ENCODE measurements around the gene ADCY5. TPM values are rescaled to one million over a fixed set of nuclear protein-coding genes. Genes with fewer than 3 reads are reported as not detected.

The ADCY5 gene
- total RNA-seq, 1 experiment from 2014 or later: 0.49 TPM

- Histone ChIP-seq H4K20me1 (ENCODE audit: insufficient read depth) (no peaks in the 10 kb centered on the region), H3K9ac (ENCODE audit: low read length) (no peak overlapping the region), H3K9me2 (ENCODE audit: insufficient read depth) (no peaks in the 10 kb centered on the region), H3K4me3 (replicated peaks in 1 of 2; ENCODE audit: low read depth in 1 of 2, low read length in 2 of 2) (no peak overlapping the region), H3K4me2 (ENCODE audit: low read length) (no peak overlapping the region), H3K27ac (ENCODE audit: low read depth, low read length) (no peak overlapping the region), H3K9me3 (ENCODE audit: control insufficient read depth in 1 of 2, insufficient read depth in 1 of 2, low read depth in 1 of 2, low read length in 2 of 2) (no peaks in the 10 kb centered on the region), H3K36me3 (ENCODE audit: control insufficient read depth in 1 of 2, insufficient read depth in 2 of 2, low read length in 2 of 2) (no peaks in the 10 kb centered on the region), H3K79me2 (ENCODE audit: insufficient read depth, low read length) (no peaks in the 10 kb centered on the region), H2AFZ (ENCODE audit: low read depth, low read length, poor library complexity, severe bottlenecking) (no peak overlapping the region), H3K27me3 (ENCODE audit: insufficient read depth, low read length) (peaks cover under 1% of the 10 kb centered on the region; the same call in 1 of the 2 replicates), H3K4me1 (ENCODE audit: control insufficient read depth in 1 of 2, insufficient read depth in 2 of 2, low read length in 2 of 2) (no peaks in the 10 kb centered on the region)
- no peak for DNase-seq (ENCODE audit: low read depth, low spot score)
- CTCF ChIA-PET: no interaction called here
- intact Hi-C loops (cut with micrococcal nuclease): no loop called here
- no TSS peak for BruUV-seq (replicated peaks)
- no peak for ATAC-seq
- POLR2A ChIA-PET: no interaction called here
- TF ChIP-seq ZNF274 (IDR thresholded peaks at IDR 0.05; ENCODE audit: low read depth, low read length) (no peak), ZFX (IDR thresholded peaks at IDR 0.05) (no peak), POLR2A (IDR thresholded peaks at IDR 0.05; ENCODE audit: borderline replicate concordance, extremely low read depth, insufficient read depth, insufficient read length) (no peak), ZBTB33 (IDR thresholded peaks at IDR 0.05; ENCODE audit: extremely low read depth, insufficient replicate concordance, low read length) (no peak), EZH2phosphoT487 (IDR thresholded peaks at IDR 0.05; ENCODE audit: borderline replicate concordance) (no peak), CEBPB (IDR thresholded peaks at IDR 0.05; ENCODE audit: low read depth) (no peak), ELF1 (IDR thresholded peaks at IDR 0.05; ENCODE audit: borderline replicate concordance, low read depth) (no peak), EGR1 (IDR thresholded peaks at IDR 0.05; ENCODE audit: low read depth) (no peak), POLR2AphosphoS5 (IDR thresholded peaks at IDR 0.05; ENCODE audit: low read depth, low read length) (no peak), CBX3 (IDR thresholded peaks at IDR 0.05; ENCODE audit: low read depth) (no peak), TCF7L2 (IDR thresholded peaks at IDR 0.05; ENCODE audit: borderline replicate concordance, extremely low read depth, insufficient read depth, insufficient read length) (no peak), EZH2 (IDR thresholded peaks at IDR 0.05) (no peak), REST (IDR thresholded peaks at IDR 0.05; ENCODE audit: low read depth) (no peak), FOSL1 (IDR thresholded peaks at IDR 0.05; ENCODE audit: low read depth) (no peak), ATF3 (IDR thresholded peaks at IDR 0.05) (no peak), SIN3A (IDR thresholded peaks at IDR 0.05; ENCODE audit: low read depth) (no peak)
- RAD21 ChIA-PET (ENCODE audit: low non-redundant PET in 1 of 2, low total read pairs in 2 of 2, uncharacterized antibody in 2 of 2, unreplicated experiment in 2 of 2): no interaction called here
These were observed 27.3 kb downstream of the ADCY5 start for GRCh38 chr3:123421353-123422174.
